Measurements from ENCODE around the gene RIMBP3C.
"Not testable (repeated sequence)": the region's sequence is repeated elsewhere in the genome, so short reads cannot be mapped to it uniquely, and the experiment has no call there.

RIMBP3C gene, protein sequence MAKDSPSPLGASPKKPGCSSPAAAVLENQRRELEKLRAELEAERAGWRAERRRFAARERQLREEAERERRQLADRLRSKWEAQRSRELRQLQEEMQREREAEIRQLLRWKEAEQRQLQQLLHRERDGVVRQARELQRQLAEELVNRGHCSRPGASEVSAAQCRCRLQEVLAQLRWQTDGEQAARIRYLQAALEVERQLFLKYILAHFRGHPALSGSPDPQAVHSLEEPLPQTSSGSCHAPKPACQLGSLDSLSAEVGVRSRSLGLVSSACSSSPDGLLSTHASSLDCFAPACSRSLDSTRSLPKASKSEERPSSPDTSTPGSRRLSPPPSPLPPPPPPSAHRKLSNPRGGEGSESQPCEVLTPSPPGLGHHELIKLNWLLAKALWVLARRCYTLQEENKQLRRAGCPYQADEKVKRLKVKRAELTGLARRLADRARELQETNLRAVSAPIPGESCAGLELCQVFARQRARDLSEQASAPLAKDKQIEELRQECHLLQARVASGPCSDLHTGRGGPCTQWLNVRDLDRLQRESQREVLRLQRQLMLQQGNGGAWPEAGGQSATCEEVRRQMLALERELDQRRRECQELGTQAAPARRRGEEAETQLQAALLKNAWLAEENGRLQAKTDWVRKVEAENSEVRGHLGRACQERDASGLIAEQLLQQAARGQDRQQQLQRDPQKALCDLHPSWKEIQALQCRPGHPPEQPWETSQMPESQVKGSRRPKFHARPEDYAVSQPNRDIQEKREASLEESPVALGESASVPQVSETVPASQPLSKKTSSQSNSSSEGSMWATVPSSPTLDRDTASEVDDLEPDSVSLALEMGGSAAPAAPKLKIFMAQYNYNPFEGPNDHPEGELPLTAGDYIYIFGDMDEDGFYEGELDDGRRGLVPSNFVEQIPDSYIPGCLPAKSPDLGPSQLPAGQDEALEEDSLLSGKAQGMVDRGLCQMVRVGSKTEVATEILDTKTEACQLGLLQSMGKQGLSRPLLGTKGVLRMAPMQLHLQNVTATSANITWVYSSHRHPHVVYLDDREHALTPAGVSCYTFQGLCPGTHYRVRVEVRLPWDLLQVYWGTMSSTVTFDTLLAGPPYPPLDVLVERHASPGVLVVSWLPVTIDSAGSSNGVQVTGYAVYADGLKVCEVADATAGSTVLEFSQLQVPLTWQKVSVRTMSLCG (N-terminal part only)

GRCh38 chr22:21551361-21551760 is at the start of gene RIMBP3C:
TSS of gene RIMBP3C (minus strand) at chr22:21551461. CDS start at chr22:21550976, 485 bp downstream.
- not testable (repeated sequence) for DNase-seq

DNA sequence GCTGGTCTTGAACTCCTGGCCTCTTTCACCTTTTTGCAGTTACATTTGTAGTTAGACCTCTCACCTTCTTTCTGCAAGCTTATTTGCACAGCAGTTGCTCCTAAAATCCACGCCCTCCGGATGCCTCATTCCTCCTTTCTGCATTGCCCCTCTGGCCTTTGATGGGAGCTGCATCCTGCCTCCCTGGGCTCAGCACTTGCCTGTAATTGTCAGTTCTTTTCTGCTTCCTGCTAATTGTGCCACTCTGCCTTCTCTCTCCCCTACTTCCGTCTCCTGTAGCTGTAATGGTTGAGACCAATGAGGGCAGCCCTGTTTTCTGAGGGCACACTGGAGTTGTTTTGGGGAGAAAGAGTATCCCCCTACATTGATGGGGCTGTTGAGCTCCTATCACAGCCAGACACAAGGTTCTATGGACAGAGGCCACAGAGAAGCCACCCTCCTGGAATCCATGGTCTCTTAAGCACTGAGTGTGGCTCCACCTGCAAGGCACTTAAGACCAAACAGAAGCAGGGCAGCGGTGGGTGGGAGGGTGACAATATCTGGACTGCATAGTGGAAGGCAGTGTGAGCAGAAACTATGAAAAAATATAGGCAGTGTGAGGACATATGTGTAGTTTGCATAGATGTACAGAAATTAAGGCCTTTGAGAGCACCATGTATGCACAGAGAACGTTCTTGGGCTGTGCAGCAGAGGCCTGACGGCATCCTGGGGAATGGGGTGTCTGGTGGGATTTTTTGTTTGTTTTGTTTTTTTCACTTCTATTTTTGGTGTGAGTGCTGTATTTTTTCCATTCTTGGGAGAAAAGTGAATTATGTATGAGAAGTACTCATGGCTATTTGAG is 48.0 kb upstream of the RIMBP3C start:
- no peak for DNase-seq

DNA sequence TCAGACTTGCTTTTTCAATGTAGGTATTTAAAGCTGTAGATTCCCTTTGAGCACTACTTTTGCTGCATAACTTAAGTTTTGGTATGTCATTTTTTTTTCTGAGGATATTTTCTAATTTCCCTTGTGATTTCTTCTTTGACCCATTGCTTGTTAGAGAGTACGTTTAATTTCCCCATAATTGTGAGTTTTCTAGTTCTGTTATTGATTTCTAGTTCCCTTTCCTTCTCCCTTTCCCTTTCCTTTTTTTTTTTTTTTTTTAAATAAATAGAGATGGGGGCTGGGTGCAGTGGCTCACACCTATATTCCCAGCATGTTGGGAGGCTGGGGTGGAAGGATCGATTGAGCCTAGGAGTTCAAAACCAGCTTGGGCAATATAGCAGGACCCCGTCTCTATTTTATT is 47.0 kb upstream of the RIMBP3C start:
- DNase-seq = no peak

DNA sequence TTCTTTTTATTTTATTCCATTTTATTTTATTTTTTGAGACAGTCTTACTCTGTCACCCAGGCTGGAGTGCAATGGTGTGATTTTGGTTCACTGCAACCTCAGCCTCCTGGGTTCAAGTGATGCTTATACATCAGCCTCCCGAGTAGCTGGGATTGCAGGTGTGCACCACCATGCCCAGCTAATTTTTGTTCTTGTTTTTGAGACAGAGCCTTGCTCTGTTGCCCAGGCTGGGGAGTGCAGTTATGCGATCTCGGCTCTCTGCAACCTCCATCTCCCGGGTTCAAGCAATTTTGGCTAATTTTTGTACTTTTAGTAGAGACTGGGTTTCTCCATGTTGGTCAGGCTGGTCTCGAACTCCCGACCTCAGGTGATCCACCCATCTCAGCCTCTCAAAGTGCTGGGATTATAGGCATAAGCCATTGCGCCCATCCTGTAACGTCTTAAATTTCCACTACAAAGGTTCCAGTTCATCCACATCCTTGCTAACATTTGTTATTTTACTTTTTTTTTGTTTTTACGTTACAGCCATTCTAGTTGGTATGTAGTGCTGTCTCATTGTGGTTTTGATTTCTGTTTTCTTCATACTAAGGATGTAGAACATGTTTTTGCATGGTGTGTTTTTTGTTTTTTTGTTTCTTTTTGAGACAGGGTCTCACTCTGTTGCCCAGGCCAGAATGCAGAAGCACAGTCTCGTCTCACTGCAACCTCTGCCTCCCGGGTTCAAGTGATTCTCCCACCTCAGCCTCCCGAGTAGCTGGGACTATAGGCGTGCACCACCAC is 45.3 kb upstream of the RIMBP3C start:
- DNase-seq = not testable (repeated sequence)

GRCh38 chr22:21594865-21595452 is 43.7 kb upstream of the RIMBP3C start:
- no peak for DNase-seq

GRCh38 chr22:21593406-21594232 is 42.4 kb upstream of the RIMBP3C start:
- DNase-seq = no peak

GRCh38 chr22:21592422-21592821 is 41.2 kb upstream of the RIMBP3C start:
- no peak for DNase-seq

DNA sequence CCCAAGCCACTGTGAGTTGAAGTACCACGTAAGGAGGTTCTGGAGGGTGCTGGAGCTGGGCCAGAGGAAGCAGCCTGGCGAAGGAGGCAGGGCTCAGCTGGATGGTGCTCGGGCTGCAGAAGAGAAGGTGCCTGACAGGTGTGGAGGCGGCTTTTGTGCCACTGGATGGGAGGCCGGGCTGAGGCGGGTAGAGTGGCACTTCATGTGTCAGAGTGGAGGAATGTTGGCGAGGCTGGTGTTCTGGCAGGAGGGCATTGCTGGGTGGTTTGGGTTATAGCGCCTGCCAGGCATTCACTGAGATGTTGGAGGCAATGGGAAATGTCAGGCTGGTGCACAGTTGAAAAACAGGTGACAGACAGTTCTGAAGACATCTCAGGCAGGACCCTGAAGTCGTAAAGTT is 40.4 kb upstream of the RIMBP3C start:
- DNase-seq = no peak

- DNase-seq = no peak
Measured at GRCh38 chr22:21590809-21591641, 39.8 kb upstream of the RIMBP3C start.

- no peak for DNase-seq
Measured at GRCh38 chr22:21589396-21589795, 38.1 kb upstream of the RIMBP3C start.

DNA sequence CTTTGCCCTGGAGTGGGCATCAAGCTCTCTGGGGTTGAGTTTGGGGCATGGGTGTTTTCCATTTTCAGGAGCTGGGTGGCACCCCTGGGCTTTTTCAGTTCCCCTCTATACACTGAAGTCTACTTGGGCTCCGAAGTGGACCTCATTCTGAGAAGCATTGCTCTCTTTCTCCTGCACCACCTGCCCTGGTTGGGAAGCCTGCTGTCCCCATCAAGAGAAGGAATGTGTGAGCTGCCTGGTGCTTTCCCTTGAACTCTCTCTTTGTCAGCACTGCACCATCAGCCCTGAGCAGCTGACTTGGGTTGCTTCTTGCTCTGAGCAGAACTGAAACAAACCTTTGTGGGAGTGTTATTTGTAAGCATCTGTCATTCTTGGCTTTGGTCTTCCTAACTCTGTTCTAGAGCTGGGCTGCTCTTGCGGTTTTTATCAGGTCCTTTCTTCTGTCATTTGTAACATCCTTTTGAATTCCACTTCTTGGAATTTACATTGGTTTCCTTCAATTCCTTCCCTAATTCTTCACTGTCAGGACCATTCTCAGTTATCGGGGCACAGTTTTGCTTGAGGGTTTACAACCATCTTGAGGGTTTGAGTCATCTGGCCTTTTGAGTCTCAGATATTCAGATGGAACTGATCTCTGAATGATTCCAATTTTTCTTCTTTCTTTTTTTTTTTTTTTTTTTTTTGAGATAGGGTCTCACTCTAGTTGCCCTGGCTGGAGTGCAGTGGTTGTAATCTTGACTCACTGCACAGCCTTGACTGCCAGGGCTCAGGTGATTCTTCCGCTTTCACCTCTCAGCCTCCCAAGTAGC is 36.7 kb upstream of the RIMBP3C start:
- DNase-seq = no peak

GRCh38 chr22:21585389-21585788 is 34.1 kb upstream of the RIMBP3C start:
- no peak for DNase-seq

GRCh38 chr22:21582801-21583740 is 31.8 kb upstream of the RIMBP3C start:
- DNase-seq = no peak

DNA sequence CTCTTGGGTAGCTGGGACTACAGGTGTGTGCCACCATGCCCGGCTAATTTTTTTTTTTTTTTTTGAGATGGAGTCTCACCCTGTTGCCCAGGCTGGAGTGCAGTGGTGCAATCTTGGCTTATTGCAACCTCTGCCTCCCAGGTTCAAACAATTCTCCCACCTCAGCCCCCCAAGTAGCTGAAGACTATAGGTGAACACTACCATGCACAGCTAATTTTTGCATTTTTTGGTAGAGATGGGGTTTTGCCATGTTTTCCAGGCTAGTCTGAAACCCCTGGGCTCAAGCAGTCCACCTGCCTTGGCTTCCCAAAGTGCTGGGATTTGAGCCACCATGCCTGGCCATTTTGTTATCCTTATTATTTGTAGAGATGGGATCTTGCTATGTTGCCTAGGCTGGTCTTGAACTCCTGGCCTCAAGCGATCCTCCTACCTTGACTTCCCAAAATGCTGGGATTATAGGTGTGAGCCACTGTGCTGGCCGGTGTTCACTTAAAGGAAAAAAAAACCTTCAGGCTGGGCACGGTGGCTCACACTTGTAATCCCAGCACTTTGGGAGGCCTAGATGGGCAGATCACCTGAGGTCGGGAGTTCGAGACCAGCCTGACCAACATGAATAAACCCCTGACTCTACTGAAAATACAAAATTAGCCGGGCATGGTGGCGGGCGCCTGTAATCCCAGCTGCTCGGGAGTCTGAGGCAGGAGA is 29.9 kb upstream of the RIMBP3C start:
- not testable (repeated sequence) for DNase-seq

DNA sequence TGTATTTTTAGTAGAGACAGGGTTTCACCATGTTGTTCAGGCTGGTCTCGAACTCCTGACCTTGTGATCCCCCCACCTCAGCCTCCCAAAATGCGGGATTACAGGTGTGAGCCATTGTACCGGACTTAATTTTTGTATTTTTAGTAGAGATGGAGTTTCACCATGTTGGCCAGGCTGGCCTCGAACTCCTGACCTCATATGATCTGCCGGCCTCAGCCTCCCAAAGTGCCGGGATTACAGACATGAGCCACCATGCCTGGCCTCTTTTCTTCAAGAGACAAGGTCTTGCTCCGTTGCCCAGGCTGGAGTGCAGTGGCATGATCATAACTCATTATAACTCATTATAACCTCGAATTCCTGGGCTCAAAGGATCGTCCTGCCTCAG is 29.4 kb upstream of the RIMBP3C start:
- DNase-seq = not testable (repeated sequence)

DNA sequence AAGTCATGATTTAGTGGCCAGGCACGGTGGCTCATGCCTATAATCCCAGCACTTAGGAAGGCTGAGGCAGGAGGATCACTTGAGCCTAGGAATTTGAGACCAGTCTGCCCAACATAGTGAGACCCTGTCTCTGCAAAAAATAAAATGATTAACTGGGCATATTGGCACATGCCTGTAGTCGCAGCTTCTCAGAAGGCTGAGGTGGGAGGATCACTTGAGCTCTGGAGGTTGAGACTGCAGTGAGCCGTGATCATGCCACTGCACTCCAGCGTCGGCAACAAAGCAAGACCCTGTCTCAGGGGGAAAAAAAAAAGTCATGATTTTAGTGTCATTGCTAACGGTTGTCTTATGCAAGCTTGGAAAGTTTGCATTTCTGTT is 28.2 kb upstream of the RIMBP3C start:
- no peak for DNase-seq

Measured in COR-L47 (cell line).